Measurements from ENCODE around the gene FBP1. TPM values are rescaled to one million over a fixed set of nuclear protein-coding genes. Genes with fewer than 3 reads are reported as not detected.

FBP1 gene
- total and polyA plus RNA-seq, 8 donors = 19.5 to 39.2 (median 24.1) TPM

DNA sequence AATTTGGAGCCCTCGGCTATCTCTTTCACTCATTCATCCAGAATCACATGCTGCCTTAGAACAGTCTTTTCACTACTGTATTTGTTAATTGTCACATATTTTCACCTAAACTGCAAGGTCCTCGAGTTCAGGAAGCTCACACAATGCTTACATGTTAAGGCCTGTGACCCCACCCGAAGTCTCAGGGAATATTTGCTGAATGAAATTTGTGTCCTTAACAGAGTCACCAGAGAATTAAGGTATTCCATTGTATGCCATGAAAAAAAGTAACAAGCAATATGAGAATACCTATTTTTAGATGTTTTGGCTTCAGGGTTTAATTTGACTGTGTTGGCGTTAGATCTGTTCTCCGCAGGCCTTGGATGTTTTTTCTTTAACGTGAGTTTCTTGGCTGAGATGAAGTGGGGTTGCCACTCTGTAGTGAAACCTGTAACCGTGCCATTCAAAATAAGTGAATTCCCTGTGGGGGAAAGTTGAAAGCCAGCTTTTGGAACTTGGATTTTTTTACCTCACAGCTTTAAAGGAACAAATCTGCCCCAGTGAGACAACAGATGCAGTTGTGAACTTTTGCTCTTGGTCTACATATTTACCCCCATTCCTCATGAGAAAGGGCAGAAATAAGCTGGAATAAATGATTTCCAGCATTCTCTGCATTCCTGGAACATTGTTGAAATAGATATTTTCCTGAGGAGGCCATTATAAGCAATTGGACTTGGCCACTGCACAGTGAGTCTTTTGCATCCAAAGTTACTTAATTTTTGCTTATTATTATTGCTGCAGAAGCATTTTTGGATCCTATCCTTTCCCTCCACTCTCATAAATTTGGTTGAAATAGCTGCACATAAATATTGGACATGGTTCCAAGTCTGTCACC lies 35.9 kb upstream of the FBP1 start:
- 49 to 55% methylated on average over 7 of the region's 7 CpGs for WGBS, 2 donors

DNA sequence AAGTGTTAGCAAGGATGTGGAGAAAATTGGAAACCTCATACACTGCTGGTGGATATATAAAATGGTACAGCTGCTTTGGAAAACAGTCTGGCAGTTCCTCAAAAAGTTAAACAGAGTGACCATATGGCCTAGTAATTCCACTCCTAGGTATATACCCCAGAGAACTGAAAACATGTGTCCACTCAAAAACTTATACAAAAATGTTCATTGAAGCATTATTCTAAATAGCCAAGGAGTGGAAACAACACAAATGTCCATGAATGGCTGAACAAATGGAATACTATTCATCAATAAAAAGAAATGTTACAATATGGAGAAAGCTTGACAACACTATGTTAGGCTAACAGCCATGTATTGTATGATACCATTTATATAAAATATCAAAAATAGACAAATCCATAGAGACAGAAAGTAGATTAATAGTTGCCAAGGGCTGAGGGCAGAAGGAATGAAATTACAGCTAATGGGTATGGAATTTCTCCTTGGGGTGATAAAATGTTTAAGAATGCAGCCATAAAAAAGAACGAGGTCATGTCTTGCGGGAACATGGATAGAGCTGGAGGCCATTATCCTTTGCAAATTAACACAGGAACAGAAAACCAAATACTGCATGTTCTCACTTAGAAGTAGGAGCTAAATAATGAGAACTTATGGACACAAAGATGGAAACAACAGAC lies 33.6 kb upstream of the FBP1 start:
- TF ChIP-seq, protein P1, sequence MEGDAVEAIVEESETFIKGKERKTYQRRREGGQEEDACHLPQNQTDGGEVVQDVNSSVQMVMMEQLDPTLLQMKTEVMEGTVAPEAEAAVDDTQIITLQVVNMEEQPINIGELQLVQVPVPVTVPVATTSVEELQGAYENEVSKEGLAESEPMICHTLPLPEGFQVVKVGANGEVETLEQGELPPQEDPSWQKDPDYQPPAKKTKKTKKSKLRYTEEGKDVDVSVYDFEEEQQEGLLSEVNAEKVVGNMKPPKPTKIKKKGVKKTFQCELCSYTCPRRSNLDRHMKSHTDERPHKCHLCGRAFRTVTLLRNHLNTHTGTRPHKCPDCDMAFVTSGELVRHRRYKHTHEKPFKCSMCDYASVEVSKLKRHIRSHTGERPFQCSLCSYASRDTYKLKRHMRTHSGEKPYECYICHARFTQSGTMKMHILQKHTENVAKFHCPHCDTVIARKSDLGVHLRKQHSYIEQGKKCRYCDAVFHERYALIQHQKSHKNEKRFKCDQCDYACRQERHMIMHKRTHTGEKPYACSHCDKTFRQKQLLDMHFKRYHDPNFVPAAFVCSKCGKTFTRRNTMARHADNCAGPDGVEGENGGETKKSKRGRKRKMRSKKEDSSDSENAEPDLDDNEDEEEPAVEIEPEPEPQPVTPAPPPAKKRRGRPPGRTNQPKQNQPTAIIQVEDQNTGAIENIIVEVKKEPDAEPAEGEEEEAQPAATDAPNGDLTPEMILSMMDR (IDR thresholded peaks at IDR 0.05) = no peak
- H3K27ac ChIP-seq = no peak overlapping the region
- H3K4me1 ChIP-seq = peaks cover 0 to 4% (median 0%) of the 10 kb centered on the region in 3 donors
- H3K9me3 ChIP-seq = no peaks in the 10 kb centered on the region
- intact Hi-C loops (cut with DNase I) = no loop called here
- ATAC-seq (no peak), DNase-seq (no peak), FAIRE-seq (no peak)
- H3K27me3 ChIP-seq = no peaks in the 10 kb centered on the region
- no peaks in the 10 kb centered on the region for H3K36me3 ChIP-seq
- H3K4me3 ChIP-seq = no peak overlapping the region
- 73 to 78% methylated on average over 2 of the region's 2 CpGs for WGBS, 2 donors

More for the DNA sequence above, 35.9 kb upstream of the FBP1 start:
- ATAC-seq (no peak), FAIRE-seq (no peak), DNase-seq (no peak)
- intact Hi-C loops (cut with DNase I) = no loop called here
- no peaks in the 10 kb centered on the region for H3K36me3 ChIP-seq
- H3K4me1 ChIP-seq = peaks cover 0 to 4% (median 0%) of the 10 kb centered on the region in 3 donors
- H3K9me3 ChIP-seq = no peaks in the 10 kb centered on the region
- TF ChIP-seq, protein P1 (IDR thresholded peaks at IDR 0.05) = no peak
- no peak overlapping the region for H3K4me3 ChIP-seq
- peak overlapping the region in 1 of 4 donors; percentile 23 for H3K27ac ChIP-seq
- H3K27me3 ChIP-seq = no peaks in the 10 kb centered on the region

DNA sequence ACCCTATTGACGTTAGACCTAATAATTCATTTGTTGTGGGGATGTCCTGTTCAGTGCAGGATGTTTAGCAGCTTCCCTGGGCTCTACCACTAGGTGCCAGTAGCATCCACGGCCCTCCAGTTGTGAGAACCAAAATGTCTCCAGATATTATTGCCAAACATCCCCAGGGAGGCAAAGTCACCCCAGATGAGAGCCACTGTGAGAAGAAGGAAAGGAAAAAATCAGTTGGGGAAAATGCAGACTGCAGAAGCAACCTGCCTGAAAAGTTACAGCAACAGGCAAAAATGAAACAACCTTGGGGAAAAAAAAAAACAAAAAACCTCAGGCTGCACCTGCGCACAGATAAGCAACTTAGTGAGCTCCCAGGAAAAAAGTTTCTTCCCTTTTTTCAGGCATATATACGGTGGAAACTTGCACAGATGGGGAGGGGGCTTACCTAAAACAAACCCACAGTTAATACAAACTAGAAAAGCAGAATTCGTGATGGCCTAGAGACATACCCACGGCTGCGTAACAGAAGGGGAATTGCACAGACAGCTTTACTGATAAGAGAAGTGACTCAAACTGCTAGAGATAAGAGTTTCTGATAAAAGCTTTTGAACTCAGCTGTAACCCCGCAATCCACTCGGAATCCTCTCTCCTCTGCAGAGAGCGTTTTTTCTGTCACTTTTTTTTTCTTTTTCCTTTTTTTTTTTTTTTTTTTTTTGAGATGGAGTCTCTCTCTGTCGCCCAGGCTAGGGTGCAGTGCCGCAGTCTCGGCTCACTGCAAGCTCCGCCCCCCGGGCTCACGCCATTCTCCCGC lies 29.8 kb upstream of the FBP1 start:
- Histone ChIP-seq H3K27ac (peak overlapping the region in 2 of 4 donors; percentile 15 to 39), H3K36me3 (no peaks in the 10 kb centered on the region), H3K4me1 (peaks cover 0 to 7% (median 4%) of the 10 kb centered on the region in 3 donors), H3K27me3 (no peaks in the 10 kb centered on the region), H3K4me3 (peak overlapping the region in 2 of 4 donors; percentile 25 to 34), H3K9me3 (no peaks in the 10 kb centered on the region)
- WGBS, 2 donors = 6% methylated on average over 17 of the region's 17 CpGs
- TF ChIP-seq, protein P1 (IDR thresholded peaks at IDR 0.05) = peak; percentile 21 to 48 (median 42)
- ATAC-seq (peak; percentile 78 to 93 (median 92)), FAIRE-seq (no peak), DNase-seq (peak in 5 of 6 donors; percentile 49 to 58 (median 57))
- intact Hi-C loops (cut with DNase I) = no loop called here

DNA sequence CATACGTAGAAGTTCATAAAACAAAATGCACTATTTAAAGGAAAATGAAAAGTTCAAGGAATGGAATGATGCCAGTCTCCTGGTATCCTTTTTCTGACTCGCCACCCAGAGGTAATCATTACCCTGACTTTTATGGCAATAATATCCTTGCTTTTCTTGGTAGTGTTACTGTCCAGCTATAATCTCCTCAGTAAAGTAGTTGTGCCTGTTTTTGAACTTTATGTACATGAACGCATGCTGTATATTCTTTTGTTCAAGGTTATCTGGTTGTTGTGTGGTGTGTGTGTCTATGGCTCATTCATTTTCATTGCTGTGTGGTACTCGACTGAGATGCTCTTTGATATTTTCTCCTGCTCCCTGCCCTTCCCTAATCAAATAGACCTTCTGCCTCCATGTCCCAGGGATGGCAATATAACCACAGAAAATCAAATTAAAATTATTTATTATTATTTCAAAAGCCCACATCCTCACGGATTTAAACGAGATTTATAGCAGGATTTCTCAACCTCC lies 29.2 kb upstream of the FBP1 start:
- intact Hi-C loops (cut with DNase I) = no loop called here
- TF ChIP-seq, protein P1 (IDR thresholded peaks at IDR 0.05) = no peak
- WGBS, 2 donors = 23 to 25% methylated on average over 6 of the region's 6 CpGs
- FAIRE-seq (no peak), ATAC-seq (peak in 1 of 4 donors; percentile 2), DNase-seq (no peak)
- no peaks in the 10 kb centered on the region for H3K9me3 ChIP-seq
- H3K27me3 ChIP-seq = no peaks in the 10 kb centered on the region
- peaks cover 0 to 7% (median 4%) of the 10 kb centered on the region in 3 donors for H3K4me1 ChIP-seq
- H3K27ac ChIP-seq = peak overlapping the region in 2 of 4 donors; percentile 15 to 39
- H3K4me3 ChIP-seq = peak overlapping the region in 1 of 4 donors; percentile 34
- H3K36me3 ChIP-seq = no peaks in the 10 kb centered on the region

Data from pancreas (tissue), 10 donors.